GM21619 (cell line): ENCODE measurements around the gene TMEM144.
"Not testable (repeated sequence)": the region's sequence is repeated elsewhere in the genome, so short reads cannot be mapped to it uniquely, and the experiment has no call there.

Experiments
- ATAC-seq: cut with Tn5 transposase; IDR thresholded peaks from one replicate; pipeline ENCODE4 v1.9.1; 2021; ENCODE audit not compliant: unreplicated experiment

Gene TMEM144

DNA sequence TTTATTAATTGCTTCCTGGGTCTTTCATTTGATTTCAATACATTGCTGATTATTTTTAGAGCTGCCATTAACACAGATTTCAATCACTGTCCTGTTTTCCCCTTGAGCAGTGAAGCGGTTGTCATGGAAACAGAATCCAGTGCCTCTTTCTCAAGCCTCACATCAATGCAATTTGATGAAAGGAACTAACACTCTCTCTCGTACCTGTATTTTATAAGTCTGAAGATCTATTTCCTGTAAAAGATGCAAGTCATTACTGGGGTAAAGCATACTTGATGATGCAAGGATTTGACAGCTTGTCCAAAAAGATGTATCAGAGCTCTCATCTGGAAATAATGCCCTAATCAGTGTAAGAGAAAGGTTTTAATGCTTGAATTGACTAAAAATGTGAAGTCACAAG is 19.6 kb upstream of the TMEM144 start:
- no peak for ATAC-seq

DNA sequence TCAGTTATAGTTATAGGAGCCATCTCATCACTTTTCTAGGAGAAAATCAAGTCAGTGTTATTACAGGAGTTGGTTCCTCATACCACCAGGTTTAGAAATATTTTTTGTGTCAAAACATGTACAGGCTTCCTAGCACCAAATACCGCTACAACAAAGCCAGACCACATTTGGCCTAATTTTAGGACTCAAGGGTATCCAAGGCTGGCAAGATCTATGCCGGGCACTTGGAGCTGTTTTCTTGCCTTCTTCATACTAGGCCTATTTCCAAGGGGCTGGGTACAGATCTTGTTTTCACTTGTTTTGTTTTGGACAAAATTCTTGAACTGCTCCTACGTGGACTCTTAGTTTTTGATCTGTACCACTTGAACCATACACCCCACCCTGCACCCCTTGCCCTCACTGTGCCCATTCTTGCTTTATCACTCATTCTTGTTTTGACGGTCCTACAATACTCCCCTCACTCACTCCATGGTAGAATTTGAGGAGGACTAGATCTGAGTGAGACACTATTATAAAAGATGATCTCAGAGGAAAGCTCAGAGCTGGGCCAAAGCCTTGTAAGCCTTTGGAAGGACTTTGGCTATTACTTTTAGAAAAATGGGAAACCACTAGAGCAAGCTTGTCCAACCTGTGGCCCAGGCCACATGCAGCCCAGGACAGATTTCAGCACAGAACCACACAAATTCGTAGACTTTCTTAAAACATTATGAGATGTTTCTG is 17.7 kb upstream of the TMEM144 start:
- ATAC-seq = no peak

DNA sequence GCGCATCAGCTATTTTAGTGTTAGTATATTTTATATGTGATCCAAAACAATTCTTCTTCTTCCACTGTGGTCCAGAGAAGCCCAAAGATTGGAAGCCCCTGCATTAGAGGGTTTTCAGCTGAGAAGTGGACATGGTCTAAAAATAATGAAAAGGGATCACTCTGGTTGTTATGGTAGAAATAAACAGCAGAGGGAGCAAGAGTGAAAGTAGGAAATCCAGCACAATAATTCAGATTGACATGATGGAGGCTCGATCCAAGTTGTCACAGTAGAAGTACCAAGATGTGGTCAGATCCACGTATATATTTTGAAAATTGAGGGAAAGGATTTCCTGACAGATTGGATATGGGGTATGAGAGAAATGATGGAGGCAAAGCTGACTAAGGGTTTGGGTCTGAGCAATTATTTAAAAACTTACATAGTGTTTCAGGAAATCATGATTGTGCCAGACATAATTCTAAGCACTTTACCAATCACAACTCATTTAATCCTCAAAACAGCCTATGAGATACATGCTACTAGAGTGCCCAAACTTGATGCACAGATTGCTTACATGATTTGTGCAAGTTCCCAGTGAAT is 17.0 kb upstream of the TMEM144 start:
- peak; percentile 61 for ATAC-seq

DNA sequence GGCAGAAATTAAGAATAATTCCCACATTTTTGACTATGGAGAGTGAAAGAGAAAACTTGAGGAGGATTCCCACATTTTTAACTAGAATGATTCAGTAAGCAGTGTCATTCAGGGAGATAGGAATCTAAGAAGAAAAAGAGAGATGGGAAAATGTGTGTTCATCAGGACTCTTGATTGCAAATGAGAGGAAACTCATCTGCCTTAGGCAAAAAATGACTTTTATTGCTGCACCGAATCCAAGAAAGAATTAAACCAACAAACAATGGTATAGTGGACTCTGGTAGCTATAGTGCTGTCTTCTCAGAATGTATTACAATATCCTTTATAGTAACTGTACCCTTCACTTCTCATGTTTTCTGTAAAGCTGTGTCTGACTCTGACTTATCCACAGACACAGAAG is 15.0 kb upstream of the TMEM144 start:
- ATAC-seq = no peak

DNA sequence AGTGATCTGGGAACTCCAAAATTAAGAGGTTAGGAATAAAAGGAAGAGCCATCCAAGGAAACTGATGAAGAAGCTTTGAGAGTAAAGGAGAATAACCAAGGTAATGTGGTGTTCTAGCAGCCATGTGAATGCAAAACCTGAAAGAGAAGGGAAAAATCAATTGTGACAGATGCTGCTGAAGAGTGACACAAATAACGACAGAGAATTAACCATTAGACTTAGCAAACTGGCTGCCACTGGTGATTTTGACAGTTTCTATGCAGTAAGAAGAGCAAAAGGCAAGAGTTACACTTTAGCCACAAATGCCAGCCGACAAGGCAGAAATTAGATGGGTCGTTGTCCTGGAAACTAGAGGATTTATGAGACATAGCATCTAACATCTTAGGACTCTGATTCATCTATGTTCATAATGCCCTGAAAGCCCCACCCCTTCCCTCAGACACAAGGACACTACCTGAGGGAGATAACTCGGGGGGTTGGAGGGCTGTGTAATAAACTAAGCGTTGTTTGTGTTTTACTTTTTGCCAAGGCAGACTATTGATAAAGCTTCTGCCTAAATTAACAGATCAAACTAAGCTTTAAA is 13.0 kb upstream of the TMEM144 start:
- ATAC-seq = no peak

DNA sequence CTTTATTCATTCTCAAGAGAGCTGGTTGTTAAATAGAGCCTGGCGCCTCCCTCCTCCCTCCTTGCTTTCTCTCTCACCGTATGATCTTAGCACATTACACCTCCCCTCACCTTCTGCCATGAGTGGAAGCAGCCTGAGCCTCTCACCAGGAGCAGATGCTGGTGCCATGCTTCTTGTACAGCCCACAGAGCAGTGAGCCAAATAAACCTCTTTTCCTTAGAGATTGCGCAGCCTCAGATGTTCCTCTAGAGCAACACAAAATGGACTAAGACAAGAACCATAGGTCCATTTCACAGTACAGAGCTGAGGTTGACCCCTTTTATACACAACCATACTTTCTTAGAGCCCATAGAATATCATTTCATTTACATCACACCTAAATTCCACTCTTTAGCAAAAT is 10.1 kb upstream of the TMEM144 start:
- ATAC-seq = no peak

DNA sequence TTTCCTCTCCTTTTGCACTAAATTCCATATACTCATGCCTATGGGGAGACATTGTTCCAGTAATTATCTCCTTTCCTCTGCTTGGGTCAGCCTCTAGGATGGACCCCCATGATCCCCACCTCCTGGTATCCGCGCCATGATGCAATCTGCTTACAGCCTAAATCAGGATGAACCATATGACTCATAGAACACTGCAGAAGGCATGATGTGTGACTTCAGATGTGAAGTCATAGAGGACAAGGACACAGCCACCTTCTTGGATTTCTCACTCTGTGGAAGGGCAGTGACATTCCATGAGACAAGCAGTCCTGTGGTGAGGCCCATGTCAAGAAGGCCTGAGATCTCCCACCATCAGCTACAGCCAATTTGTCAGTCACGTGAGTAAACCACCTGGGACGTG is 9.0 kb upstream of the TMEM144 start:
- no peak for ATAC-seq

DNA sequence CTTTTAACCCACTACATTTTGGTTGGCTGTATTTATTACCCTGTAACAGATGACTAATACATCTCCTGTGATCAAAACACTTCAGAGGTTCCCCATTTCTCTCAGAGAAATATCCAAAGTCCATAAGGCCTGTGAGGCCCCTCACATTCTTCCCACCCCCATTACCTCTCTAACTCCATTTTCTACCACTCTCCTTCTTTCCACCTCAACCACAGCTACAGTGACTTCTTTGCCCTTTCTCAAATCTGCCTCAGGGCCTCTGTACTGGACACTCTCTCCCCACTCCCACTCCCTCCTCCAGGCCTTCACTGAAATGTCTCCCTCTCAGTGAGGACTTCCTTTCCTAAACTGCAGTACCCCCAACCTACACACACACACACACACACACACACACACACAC is 8.4 kb upstream of the TMEM144 start:
- no peak for ATAC-seq

DNA sequence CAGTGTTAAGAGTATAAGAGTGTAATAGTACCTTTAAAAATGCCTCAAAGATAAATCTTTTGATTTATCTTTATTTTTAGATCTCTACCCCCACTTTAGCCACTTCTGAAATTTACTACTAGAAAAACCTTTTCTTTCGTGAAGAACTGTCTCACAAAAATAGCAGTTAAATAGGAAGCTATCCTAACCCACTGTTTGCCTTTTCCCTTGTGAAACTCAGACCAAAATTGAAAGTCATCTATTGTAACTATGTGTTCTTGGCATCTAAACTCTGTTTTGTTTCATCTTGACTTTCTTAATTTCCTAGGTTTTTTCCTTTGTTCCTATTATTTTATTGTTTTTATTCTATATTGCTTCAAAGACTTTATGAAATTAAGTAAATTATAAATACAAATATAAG is 7.8 kb upstream of the TMEM144 start:
- no peak for ATAC-seq

DNA sequence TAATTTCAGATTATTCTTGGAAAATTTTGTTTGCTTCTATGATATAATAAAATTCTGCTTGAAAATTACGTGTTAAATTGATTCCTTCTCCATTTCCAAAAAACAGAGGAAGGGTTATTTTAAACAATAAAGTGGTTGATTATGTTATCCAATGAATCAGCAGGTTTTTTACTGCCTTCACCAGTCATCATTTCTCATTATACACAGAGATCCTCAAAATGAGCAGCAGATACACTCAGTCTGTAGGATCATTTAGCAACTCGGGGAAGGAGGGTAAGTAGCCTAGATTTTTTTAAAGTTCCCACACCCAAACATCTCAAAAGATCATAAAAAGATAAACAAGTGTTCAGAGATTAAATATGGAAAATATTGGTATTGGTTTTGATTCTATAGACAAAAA is 6.8 kb upstream of the TMEM144 start:
- ATAC-seq = no peak

DNA sequence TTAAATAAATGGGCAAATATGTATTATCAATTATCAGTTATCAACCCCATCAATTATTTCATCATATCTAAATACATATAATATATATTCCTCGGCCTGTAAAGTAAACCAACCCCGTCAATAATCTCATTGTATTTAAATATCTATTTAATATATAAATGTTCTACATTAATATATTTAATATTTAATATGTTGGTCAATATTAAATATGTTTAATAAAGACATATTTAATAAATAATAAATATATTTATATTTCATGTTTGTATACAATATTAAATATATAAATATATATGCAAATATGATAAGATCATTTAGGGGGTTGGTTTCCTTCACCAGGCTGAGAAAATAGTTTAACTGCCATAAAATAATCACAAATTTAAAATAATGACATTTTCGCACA is 6.4 kb upstream of the TMEM144 start:
- ATAC-seq = no peak

DNA sequence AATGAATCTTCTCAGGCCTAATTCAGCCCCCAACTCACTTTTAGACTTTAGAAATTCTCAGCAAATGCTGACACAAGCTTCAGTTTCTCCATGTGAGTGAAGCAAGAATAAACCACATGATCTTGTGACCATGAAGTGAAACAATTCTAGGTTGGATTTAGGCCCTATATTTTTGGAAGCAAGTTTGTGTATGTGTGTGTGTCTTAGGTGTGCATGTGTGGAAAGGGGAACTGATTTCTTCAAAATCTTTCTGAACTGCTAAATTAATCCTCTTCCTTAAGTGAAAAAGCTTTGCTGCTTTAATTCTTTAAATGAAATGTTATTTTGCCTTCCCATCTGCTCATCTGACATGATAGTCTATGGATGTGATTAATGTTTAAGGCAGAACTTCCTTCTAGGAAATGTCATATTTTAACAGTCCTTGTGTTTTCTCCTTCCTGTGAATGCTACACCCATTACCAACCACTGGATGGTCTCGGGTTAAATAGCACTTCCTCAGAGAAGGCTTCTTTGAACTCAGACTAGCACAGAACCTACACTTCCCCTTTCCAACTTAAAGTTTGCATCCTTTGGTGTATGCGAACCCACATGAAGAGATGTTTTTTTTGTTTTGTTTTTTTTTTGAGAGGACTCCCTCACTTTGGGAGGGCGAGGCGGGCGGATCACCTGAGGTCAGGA is 1.2 kb upstream of the TMEM144 start:
- peak; percentile 37 for ATAC-seq

DNA sequence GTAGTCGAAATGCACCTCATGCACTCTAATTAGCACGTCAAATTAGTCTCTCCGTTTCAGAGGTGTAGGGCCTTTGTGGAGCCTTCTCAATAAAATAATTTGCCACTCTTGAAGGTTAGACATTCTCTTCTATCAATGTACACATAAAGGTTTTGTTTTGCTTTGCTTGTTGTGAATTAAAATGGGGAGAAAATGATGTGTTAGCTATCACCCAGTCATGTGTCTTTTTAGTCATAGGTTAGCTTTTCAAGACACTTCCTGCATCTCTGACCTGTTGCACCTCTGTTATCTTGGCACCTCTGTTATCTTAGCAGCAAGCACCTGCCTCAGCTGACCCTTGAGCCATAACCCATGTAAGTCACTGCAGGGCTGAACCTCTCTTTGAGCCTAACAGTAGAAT is 936 bp downstream of the TMEM144 start:
- no peak for ATAC-seq

DNA sequence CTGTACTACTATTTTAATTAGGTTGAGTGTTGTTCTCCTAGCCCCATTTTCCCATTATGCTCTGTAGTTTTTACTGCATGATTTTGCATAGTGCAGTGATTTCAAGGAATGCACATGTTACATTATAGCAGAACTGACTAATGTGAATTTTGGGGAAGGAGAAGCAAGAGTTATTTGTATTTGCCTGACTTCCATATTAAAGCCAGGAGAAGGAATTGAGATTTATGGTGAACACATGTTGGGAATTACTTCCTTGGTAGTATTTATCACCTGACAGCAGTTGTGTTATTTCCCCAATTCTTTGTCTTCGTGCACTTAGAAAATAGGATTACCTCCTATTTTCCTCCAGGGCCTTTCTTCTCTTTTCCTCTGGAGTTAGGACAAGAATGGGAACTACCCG is 3.2 kb downstream of the TMEM144 start:
- no peak for ATAC-seq

DNA sequence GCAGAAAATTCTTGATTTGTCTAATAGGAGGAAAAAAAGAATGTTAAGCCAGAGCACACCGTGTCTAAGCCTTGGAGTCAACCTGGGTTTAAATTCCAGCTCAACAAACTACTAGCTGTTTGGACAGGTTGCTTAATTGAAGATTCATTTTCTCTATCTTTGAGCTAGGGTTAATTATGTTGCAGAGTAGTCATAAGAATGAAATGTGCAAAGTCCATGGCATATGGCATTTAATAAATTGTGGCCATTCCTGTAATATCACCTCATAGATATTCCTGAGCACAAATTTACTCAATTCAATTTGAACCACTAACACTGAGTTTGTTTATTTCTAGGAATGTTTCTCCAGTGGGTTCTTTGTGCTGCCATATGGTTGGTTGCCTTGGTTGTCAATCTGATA is 4.6 kb downstream of the TMEM144 start:
- ATAC-seq = no peak

DNA sequence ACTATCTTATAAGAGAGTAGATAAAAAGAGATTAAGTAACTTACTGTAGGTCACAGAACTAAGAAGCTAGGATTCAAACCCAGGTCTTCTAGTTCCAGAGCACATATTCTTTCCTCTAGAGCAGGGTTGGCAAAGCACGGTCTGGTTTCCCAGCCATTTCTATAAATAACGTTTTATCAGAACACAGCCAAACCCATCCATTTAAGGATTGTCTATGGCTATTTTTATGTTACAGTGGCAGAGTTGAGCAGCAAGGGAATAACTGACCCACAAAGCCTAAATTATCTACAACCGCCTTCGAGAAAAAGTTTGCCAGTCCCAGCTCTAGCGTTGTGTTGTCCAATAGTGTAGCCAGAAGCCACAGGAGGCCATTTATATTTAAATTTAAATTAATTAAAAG is 7.5 kb downstream of the TMEM144 start:
- no peak for ATAC-seq

DNA sequence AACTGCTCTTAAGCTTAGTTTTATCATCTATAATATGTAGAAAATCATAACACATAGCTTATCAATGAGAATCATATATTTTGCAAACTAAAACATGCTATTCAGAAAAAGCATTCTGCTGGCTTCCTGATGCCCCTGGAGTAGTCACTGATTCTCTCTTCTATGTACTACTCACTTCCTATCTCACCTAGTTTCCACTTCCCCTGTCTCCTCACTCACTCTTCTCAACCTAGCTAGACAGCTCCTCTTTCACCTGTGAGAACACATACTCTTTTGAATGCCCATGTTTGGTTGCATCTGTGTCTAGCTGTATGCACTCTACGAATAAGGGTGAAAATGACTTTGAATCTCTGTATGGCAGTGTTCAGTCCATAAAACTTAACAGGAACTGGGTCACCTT is 9.3 kb downstream of the TMEM144 start:
- ATAC-seq = no peak

DNA sequence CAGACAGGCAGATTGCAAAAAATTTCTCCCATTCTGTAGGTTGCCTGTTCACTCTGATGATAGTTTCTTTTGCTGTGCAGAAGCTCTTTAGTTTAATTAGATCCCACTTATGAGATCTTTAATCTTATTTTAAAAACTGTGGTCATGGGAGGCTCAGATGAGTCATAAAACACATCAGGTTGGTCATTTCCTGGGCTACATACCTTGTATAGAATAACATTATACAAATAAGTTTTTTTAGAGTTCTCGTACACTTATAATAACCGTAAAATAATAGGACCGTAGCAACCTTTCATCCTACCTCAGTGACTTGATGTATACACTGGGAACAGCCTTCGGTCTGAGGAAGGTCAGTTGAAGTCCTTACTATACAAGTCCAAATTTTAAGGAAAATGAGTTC is 14.0 kb downstream of the TMEM144 start:
- not testable (repeated sequence) for ATAC-seq

DNA sequence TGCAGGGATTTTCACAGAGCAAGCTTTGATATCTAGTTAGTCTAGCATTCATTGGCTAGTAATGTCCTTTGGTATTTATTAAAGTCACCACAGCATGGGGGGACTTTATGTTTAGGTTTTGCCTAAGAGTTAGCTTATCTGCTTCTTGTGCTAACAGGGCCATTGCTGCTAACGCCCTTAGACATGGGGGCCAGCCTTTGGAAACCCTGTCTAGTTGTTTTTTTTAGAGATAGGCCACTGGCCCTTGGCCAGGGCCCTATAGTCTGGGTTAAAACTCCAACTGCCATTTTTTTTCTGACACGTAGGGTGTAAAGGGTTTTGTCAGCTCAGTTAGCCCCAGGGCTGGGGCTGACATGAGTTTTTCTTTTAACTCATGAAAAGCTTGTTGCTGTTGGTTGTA is 14.7 kb downstream of the TMEM144 start:
- not testable (repeated sequence) for ATAC-seq

DNA sequence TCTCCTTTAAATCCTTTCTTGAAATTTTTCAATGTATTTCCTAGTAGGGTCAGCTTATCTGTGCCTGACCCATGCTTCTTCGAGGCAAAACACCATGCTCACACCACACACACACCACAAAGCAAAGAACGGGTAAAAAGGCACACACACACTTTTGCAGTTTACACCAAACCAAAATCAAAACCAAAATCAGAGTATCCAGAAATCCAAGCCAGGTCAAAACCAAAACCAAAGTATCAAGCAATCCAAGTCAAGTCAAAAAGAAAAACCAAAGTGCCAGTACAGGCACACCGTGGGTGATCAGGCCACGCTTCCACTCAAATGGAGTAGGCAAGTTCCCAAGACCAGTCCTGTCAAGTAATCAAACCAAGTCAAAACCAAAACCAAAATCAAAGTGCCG is 17.6 kb downstream of the TMEM144 start:
- not testable (repeated sequence) for ATAC-seq

DNA sequence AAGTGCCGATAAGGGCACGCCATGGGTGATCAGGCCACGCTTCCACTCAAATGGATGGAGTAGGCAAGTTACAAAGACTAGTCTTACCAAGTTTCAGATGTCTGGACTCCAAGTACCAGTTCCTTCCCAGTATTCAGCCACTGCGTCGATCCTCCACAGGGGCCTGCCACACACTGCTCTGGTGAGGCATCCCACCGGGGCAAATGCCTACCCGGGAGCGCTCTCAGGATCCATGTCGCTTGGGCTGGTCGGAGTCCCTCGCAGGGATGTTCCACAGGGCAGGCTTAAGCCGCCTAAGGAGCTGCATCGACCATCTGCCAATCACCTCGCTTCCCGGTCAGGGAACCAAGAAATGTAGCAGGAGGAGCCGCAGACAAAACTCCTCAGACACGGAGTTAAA is 18.1 kb downstream of the TMEM144 start:
- ATAC-seq = not testable (repeated sequence)

DNA sequence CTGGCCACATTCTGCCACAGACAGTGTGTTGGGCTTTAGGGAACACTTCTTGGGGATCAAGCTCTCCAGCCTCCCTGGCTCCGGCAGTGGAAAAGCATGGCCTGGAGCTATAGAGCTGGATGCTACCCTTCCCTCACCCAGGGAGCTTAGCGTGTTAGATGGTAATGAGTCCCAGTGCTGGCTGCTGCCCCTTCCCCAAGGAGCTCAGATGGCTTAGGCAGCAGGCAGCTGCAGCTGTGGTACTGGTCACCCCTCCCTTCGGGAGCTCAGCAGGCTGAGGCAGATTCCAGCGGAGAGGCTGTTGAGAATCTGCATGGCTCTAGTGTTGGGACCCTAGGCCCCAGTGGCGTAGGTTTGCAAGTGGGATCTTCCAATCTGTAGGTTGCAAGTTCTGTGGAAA is 19.5 kb downstream of the TMEM144 start:
- no peak for ATAC-seq
